Spleen (tissue), 7 donors: ENCODE measurements around the gene MCM9.

Experiments
- POLR2A ChIP-seq, 3 donors: fragments of 450-650 bp; IDR thresholded peaks; one replicate each; pipeline ENCODE4 v1.5.1; 2017; ENCODE audit warnings: antibody characterized with exemption in 3 of 3, mild to moderate bottlenecking in 1 of 3
- POLR2AphosphoS5 ChIP-seq, 3 donors: sonication (generic); formaldehyde crosslinking; IDR thresholded peaks; one replicate each; pipeline ENCODE4 v1.5.1; 2017; ENCODE audit warnings: antibody characterized with exemption in 3 of 3
- TF ChIP-seq, protein P1 (sequence below), 11 experiments: fragments of 200-600 bp in 7 of 11; fragments of 450-650 bp in 4 of 11; sonication (generic) in 4 of 11; IDR thresholded peaks in 8 of 11; conservative IDR thresholded peaks in 3 of 11; 1 replicate in 7 of 11; 2 replicates in 4 of 11; pipeline versions ENCODE4 v1.4.0 to v1.8.0; 2016 to 2021; ENCODE audit warnings: antibody characterized with exemption in 11 of 11, inconsistent platforms in 4 of 11, mild to moderate bottlenecking in 1 of 11
- donor health status: DM: no; HTN: no; CAD: no; lungs with moderate emphysema.
- donor health status: DM: no; HTN: no; CAD: no.
- donor health status: DM: no; HTN: no; CAD: no.

DNA sequence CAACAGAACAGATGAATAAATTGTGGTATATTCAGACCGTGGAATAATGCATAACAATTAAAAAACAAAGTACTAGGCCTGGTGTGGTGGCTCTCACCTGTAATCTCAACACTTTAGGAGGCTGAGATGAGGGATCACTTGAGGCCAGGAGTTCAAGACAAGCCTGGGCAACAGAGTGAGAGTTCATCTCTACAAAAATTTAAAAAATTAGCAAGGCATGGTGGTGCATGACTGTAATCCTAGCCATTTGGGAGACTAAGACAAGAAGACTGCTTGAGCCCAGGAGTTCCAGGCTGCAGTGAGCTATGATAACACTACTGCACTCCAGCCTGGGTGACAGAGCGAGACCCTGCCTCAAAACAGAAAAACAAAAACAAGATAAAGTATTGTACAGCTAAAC lies 57.2 kb downstream of the MCM9 start:
- TF ChIP-seq, protein P1, sequence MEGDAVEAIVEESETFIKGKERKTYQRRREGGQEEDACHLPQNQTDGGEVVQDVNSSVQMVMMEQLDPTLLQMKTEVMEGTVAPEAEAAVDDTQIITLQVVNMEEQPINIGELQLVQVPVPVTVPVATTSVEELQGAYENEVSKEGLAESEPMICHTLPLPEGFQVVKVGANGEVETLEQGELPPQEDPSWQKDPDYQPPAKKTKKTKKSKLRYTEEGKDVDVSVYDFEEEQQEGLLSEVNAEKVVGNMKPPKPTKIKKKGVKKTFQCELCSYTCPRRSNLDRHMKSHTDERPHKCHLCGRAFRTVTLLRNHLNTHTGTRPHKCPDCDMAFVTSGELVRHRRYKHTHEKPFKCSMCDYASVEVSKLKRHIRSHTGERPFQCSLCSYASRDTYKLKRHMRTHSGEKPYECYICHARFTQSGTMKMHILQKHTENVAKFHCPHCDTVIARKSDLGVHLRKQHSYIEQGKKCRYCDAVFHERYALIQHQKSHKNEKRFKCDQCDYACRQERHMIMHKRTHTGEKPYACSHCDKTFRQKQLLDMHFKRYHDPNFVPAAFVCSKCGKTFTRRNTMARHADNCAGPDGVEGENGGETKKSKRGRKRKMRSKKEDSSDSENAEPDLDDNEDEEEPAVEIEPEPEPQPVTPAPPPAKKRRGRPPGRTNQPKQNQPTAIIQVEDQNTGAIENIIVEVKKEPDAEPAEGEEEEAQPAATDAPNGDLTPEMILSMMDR (IDR thresholded peaks at IDR 0.05 in 8 of 11, conservative IDR thresholded peaks at IDR 0.05 in 3 of 11), result no peak
- TF ChIP-seq POLR2A (IDR thresholded peaks at IDR 0.05) (no peak), POLR2AphosphoS5 (IDR thresholded peaks at IDR 0.05) (no peak)
